HG02973 (cell line): ENCODE data around the gene RPL11.
"Not testable (repeated sequence)": the region's sequence is repeated elsewhere in the genome, so short reads cannot be mapped to it uniquely, and the experiment has no call there.

Experiments
- ATAC-seq: cut with Tn5 transposase; IDR thresholded peaks from one replicate; pipeline ENCODE4 v1.9.1; 2021; ENCODE audit warnings: moderate library complexity; ENCODE audit not compliant: unreplicated experiment

RPL11 gene

GRCh38 chr1:23727362-23727811 lies 35.8 kb downstream of the RPL11 start:
- ATAC-seq, result peak; percentile 41

DNA sequence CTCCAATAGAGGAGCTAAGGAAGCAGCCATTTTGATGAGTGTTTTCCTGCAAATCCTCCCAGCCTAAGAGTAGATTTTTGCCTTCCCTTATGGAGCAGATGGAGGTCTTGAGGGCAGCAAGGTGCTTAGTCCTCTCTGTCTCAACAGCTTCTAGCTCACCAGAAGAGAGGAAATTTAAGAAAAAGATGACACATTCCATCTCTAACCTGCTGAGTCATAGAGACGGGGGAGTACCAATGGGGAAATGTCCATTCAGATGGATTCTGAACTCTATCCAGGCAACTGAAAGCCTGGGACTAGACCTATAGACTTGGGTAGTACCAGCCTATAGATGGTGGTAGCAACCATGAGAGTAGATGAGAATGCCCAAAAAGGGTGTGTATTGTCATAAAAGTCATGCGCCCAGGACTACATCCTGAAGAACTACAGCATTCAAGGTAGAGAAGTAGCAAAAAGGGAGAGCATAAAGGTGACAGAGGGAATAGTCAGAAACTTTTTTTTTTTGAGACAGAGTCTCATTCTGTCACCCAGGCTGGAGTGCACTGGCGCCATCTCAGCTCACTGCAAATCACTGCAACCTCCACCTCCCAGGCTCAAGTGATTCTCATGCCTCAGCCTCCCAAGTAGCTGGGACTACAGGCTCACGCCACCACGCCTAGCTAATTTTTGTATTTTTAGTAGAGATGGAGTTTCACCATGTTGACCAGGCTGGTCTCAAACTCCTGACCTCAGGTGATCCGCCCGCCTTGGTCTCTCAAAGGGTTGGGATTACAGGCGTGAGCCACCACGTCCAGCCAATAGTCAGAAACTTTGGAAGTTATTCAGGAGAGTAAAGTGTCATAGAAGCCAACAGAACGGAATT lies 41.0 kb downstream of the RPL11 start:
- no peak for ATAC-seq

- ATAC-seq, result not testable (repeated sequence)
Measured at GRCh38 chr1:23733281-23733680, 41.7 kb downstream of the RPL11 start.

GRCh38 chr1:23736437-23737134 lies 45.0 kb downstream of the RPL11 start:
- ATAC-seq, result no peak

GRCh38 chr1:23741609-23742008 lies 50.0 kb downstream of the RPL11 start:
- no peak for ATAC-seq

DNA sequence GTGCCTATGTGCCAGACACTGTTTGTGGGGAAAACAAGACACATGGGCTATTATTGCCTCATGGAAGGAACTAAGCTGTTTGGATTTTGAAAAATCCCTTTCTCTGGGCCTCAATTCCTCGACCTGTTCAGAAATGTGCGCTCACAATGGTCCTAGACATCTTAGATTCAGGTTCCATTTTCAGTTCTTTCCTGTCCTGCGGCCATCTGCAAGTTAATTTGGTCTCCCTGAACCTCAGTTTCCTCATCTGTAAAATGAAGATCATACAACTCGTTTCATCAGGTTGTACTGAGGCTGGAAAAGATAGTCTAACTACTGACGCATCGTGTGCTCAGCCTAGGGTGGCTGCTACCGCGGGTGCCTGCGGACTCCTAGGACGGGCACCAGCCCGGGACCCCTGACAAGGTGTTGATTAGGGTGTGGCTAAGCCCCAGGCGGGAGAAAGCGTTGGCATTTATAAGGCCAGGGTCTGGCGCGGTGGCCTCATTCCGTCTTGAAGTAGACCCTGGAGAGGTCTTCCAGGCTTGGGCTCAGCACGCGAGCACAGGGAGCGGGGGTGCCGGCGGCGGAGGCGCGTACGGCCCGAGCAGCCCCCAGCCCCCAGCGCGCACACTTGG lies 51.2 kb downstream of the RPL11 start:
- peak; percentile 8 for ATAC-seq

GRCh38 chr1:23743287-23744152 lies 51.9 kb downstream of the RPL11 start, which contains the start of gene ELOA:
TSS of gene ELOA (plus strand) at chr1:23743471. CDS start at chr1:23743504, 33 bp downstream.
- ATAC-seq, result peak; percentile 58

- ATAC-seq, result no peak
Measured at GRCh38 chr1:23745515-23745914, 53.9 kb downstream of the RPL11 start.
